AG09319 (cell line): ENCODE data around the gene SPINK14.

Experiments
- DNase-seq: peaks from one replicate; pipeline ENCODE4 v3.0.0-alpha.2; 2010; ENCODE audit warnings: low read depth; ENCODE audit errors: extremely low read depth
- TF ChIP-seq, protein P1 (sequence below): IDR thresholded peaks from 2 replicates; pipeline ENCODE4 v1.5.1; 2011; ENCODE audit warnings: low read depth, mild to moderate bottlenecking, inconsistent platforms, low read length, moderate library complexity

The SPINK14 gene

DNA sequence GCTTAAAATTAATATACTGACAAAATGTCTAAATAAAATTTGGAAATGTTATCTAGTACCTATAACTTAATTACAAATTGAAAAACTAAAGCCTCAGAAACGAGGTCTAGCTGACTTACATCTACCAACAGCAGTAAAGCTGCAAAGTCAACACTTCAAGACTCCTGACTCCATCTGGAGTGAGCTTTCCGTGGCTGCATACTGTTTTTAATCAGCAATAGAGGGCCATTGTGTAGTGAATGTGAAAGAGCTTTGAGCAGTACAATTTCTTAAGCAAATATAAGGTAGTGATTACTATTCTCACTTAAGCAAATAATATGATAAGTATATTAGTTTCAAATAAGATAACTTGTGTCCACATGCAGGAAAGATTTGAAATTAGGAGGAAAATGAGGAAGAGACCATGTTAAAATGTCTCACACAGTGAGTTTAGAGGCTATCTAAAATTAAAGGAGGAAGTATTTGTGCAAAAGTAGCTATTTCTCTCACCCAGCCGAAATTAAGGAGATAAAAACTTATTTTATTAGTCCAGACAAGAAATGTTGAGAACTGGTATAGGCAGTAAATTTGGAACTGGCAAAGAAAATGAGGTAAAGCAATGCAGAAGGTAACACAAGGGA, 40.9 kb downstream of the SPINK14 start:
- DNase-seq = no peak
- TF ChIP-seq, protein P1, sequence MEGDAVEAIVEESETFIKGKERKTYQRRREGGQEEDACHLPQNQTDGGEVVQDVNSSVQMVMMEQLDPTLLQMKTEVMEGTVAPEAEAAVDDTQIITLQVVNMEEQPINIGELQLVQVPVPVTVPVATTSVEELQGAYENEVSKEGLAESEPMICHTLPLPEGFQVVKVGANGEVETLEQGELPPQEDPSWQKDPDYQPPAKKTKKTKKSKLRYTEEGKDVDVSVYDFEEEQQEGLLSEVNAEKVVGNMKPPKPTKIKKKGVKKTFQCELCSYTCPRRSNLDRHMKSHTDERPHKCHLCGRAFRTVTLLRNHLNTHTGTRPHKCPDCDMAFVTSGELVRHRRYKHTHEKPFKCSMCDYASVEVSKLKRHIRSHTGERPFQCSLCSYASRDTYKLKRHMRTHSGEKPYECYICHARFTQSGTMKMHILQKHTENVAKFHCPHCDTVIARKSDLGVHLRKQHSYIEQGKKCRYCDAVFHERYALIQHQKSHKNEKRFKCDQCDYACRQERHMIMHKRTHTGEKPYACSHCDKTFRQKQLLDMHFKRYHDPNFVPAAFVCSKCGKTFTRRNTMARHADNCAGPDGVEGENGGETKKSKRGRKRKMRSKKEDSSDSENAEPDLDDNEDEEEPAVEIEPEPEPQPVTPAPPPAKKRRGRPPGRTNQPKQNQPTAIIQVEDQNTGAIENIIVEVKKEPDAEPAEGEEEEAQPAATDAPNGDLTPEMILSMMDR = no peak

- TF ChIP-seq, protein P1 = no peak
- DNase-seq = no peak
These were observed 46.4 kb downstream of the SPINK14 start for GRCh38 chr5:148214665-148215185.

DNA sequence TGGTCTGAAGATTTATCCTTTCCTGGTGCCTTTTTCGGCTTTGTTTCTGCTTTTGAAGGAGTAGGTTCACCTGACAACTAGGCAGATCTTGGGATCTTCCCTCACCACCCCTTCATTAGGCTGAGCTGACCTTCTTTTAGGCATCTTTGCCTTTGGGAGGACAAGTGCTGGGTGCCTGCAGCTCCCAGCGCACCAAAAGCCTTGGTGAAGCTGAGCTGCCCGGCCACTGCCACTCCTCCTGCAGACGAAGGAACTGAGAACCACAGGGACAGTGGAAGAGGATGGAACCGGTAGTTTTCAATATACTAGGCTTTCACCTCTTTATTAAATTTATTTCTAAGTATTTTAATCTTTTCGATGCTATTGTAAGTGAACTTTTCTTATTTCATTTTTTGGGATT, 53.2 kb downstream of the SPINK14 start:
- TF ChIP-seq, protein P1 = no peak
- no peak for DNase-seq

- DNase-seq = no peak
- TF ChIP-seq, protein P1 = no peak
These were observed 55.9 kb downstream of the SPINK14 start for GRCh38 chr5:148224117-148224742.
